ENCODE results near the gene OR1D5. TPM values are rescaled to one million over a fixed set of nuclear protein-coding genes. Genes with fewer than 3 reads are reported as not detected.
"Not testable (repeated sequence)": the region's sequence is repeated elsewhere in the genome, so short reads cannot be mapped to it uniquely, and the experiment has no call there.

Gene OR1D5
- total RNA-seq, 1 donor from 2014 or later, result not detected

- no peak for DNase-seq (ENCODE audit: low read depth in 2 of 2)
Measured at GRCh38 chr17:3032258-3033247, 30.9 kb downstream of the OR1D5 start.

GRCh38 chr17:3030852-3031470, 32.4 kb downstream of the OR1D5 start:
- DNase-seq (ENCODE audit: low read depth in 2 of 2), result not testable (repeated sequence)

GRCh38 chr17:3030096-3030495, 33.3 kb downstream of the OR1D5 start:
- DNase-seq (ENCODE audit: low read depth in 2 of 2), result peak; percentile 81 to 97

- peak in 1 of 2 donors; percentile 34 for DNase-seq (ENCODE audit: low read depth in 2 of 2)
Measured at GRCh38 chr17:3029213-3029913, 34.0 kb downstream of the OR1D5 start.

- DNase-seq (ENCODE audit: low read depth in 2 of 2), result no peak
Measured at GRCh38 chr17:3027786-3028532, 35.4 kb downstream of the OR1D5 start.

GRCh38 chr17:3026856-3027751, 36.3 kb downstream of the OR1D5 start:
- peak in 1 of 2 donors; percentile 20 for DNase-seq (ENCODE audit: low read depth in 2 of 2)

GRCh38 chr17:3026125-3026855, 37.1 kb downstream of the OR1D5 start:
- DNase-seq (ENCODE audit: low read depth in 2 of 2), result no peak

- no peak for DNase-seq (ENCODE audit: low read depth in 2 of 2)
Measured at GRCh38 chr17:3025421-3026124, 37.8 kb downstream of the OR1D5 start.

- no peak for DNase-seq (ENCODE audit: low read depth in 2 of 2)
Measured at GRCh38 chr17:3024346-3024745, 39.1 kb downstream of the OR1D5 start.

GRCh38 chr17:3022197-3022596, 41.2 kb downstream of the OR1D5 start:
- no peak for DNase-seq (ENCODE audit: low read depth in 2 of 2)

- DNase-seq (ENCODE audit: low read depth in 2 of 2), result no peak
Measured at GRCh38 chr17:3020381-3020780, 43.0 kb downstream of the OR1D5 start.

- DNase-seq (ENCODE audit: low read depth in 2 of 2), result no peak
Measured at GRCh38 chr17:3019761-3020160, 43.6 kb downstream of the OR1D5 start.

GRCh38 chr17:3017936-3018335, 45.5 kb downstream of the OR1D5 start:
- no peak for DNase-seq (ENCODE audit: low read depth in 2 of 2)

- DNase-seq (ENCODE audit: low read depth in 2 of 2), result no peak
Measured at GRCh38 chr17:3015890-3016289, 47.5 kb downstream of the OR1D5 start.

GRCh38 chr17:3012926-3013581, 50.4 kb downstream of the OR1D5 start:
- DNase-seq (ENCODE audit: low read depth in 2 of 2), result peak; percentile 58 to 83
